Dedifferentiated amniotic fluid mesenchymal stem cell (primary cell): ENCODE data around the gene NDUFS2.
"Not testable (repeated sequence)": the region's sequence is repeated elsewhere in the genome, so short reads cannot be mapped to it uniquely, and the experiment has no call there.

Experiments
- DNase-seq: peaks from one replicate; pipeline ENCODE4 v3.0.0-alpha.2; 2016; ENCODE audit errors: extremely low spot score

NDUFS2 gene

DNA sequence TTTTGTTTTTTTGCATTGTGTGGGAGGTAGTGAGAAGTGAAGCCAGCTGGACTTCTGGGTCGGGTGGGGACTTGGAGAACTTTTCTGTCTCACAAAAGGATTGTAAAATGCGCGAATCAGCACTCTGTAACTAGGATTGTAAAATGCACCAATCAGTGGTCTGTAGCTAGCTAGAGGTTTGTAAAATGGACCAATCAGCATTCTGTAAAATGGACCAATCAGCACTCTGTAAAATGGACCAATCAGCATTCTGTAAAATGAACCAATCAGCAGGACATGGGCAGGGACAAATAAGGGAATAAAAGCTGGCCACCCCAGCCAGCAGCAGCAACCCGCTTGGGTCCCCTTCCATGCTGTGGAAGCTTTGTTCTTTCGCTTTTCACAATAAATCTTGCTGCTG, 47.9 kb downstream of the NDUFS2 start:
- DNase-seq = not testable (repeated sequence)

DNA sequence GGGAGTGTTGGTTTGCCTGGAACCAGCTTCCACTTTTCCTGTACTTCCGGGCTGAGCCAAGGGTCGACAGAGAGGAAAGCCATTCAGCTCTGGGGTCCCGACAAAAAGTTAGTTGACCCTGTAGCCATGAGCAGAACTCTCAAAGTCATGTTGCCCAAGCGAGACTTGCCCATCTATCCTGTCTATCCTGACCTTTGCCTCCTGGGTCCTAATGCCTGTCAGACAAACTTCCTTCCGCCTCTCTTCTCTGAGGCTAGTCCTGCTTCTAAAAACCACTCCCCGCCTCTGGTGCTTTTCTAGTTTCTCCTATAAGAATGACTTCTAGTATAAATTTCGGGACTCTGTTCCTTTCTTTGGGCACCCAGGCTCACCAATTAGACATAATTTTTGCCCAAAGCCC, 48.7 kb downstream of the NDUFS2 start:
- DNase-seq = no peak

DNA sequence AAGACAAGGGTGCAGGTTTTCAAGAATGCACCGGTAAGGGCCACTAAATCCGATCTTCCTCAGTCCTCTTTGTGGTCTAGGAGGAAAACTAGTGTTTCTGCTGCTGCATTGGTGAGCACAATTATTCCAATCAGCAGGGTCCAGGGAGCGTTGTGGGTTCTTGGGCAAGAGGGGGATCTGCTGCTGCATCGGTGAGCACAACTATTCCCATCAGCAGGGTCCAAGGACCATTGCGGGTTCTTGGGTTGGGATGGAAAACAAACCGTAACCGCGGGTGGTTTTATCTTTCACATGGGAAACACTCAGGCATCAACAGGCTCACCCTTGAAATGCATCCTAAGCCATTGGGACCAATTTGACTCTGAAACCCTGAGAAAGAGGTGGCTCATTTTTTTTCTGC, 49.4 kb downstream of the NDUFS2 start:
- DNase-seq = no peak

DNA sequence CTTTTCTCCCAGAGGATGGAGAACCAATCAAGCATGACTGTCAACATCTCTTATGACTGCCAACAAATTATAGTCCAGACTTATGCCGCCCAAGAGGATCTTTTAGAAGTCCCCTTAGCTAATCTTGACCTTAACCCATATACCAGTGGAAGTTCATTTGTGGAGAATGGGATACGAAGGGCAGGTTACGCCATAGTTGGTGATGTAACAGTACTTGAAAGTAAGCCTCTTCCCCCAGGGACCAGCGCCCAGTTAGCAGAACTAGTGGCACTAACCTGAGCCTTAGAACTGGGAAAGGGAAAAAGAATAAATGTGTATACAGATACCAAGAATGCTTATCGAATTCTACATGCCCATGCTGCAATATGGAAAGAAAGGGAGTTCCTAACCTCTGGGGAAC, 53.1 kb downstream of the NDUFS2 start:
- not testable (repeated sequence) for DNase-seq

DNA sequence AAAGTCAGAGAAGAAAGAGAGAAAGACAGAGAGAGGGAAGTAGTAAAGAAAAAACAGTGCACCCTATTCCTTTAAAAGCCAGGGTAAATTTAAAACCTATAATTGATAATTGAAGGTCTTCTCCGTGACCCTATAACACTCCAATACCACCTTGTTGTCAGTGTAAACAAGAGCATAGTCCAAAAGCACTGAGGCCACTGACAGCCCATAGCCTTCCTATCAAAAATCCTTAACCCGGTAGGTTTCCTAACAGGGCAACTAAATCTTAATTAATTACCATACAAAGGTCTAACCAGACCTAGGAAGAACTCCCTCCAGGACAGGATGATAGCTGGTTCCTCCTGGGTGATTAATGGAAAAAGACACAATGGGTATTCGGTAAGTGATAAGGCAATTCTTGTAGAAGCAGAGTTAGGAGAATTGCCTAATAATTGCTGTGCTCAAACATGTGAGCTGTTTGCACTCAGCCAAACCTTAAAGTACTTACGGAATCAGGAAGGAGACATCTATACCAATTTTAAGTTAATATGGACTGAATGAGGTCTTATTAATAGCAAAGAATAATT, 53.9 kb downstream of the NDUFS2 start:
- DNase-seq = not testable (repeated sequence)

DNA sequence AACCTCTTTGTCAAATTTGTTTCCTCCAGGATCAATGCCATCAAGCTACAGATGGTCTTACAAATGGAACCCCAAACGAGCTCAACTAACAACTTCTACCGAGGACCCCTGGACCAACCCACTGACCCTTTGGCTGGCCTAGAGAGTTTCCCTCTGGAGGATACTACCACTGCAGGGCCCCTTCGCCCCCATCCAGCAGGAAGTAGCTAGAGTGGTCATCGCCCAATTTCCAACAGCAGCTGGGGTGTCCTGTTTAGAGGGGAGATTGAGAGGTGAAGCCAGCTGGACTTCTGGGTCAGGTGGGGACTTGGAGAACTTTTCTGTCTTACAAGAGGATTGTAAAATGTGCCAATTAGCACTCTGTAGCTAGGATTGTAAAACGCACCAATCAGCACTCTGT, 54.9 kb downstream of the NDUFS2 start:
- not testable (repeated sequence) for DNase-seq

DNA sequence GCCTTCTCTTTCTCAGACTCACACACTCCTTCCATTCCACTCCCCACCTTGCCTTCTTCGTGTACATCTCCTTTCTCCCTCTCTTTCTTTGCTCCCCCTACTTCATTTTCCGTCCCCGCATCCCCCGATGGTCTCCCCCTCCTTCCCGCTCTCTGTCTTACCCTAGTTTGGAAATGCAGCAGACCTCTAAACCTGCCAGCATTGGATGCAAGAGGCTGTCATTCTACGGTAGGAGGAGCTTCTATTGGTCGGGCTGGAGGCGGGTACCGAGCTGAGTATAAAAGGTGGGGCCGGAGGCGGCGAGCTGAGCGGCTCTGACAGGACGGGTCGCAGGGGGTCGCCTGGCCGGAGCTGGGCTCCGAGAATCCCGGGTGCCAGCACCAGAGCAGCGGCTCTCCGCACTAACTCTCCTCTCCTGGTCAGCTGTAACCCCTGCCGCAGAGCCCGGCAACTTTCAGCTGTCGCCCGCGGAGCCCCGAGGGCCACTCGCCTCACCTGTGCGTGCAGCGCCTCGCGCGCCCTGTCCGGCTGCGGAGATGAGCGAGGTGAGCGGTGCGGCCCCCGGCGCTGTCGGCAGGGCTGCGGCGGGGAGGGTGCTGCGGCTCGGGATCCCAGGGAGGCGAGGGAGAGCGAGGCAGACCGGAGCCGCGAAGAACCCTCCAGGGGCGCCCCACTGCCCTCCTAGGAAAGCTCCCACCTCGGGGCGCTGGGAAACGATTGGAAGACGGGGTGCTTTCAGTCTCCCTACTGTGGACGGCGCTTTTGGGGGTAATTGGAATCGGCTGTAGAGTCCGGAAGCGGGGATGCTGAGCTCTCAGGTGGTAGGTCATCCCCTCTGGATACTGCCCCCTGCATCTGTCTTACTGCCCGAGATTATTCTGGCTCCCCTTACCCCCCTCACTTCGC, 56.5 kb downstream of the NDUFS2 start, which contains the start of gene PCP4L1:
TSS of gene PCP4L1 (plus strand) at position 307 of the 906 bp plus-strand sequence. CDS start at position 537, 230 bp downstream.
- DNase-seq = no peak

DNA sequence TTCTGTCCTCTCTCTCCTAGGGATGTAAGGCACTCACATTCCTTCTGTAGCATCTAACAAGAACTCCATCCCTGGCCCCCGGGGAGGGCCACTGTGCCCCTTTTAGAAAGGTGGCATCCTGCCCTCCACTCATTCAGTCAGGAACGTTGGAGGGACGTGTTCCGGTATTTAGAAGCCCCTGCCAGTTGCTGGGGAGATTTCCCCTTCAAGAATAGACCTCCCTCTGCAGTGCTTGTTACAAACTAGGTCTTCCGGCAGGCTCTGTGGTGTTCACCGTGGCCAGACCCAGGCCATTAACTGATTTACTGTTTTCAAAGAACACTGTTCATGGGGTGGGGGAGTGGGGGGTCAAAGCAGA, 57.2 kb downstream of the NDUFS2 start:
- no peak for DNase-seq

DNA sequence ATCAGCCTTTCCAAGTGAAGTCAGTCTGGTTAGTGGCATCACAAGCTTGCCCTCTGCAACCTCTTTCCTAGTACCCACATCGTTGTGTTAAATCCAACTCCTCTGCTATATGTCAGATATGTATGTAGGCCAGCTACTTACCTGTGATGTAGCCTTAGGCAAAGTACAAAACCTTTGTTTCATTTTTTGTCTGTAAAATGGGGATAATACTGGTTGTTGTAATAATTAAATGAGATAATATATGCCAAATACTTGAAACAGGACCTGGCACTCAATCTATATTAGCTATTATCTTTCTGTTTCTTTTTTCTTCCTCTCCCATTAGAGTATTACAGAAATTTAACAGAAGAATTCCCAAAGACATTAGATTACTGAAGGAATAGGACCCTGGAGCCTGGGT, 57.6 kb downstream of the NDUFS2 start:
- no peak for DNase-seq

DNA sequence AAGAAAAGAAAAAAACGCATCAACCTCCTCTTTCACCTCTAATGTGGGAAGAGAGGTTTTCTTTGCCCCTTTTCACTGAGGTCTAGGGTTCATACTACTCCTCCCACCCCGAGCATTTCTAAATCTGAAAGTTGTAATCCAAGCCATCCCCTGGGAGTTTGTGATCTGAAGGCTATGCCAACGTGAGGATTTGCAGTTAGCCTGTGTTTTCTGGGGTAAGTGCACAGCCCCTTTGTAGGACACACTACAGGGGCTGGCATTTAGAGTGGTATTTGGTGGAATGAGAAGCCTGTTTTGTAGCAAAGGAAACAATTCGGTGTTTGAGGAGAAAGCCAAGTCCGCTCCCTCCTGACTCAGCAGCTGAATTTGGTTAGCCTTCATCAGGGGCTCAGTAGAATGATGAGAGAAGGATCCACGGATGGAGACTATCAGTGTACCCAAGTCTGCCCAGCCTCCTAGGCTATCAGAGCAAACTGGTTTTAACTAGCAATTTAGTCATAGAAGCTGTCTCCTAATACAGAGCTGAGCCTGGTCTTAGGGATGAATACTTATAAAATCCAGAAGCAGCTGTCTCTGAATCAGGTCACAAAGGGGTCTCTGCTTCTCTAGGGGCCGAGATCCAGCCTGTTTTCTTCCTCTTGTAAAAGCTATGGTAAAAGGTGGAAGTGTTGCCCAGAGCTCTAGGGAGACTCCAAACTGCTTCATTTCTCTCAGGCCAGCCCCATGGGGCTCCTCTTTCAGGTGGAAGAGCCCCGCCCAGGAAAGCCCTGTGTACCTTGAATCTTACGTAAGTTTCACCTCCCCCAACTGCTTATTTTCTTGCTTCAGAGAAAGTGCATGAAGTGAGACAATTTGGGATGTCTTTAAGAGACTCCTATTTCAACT, 58.5 kb downstream of the NDUFS2 start:
- no peak for DNase-seq

DNA sequence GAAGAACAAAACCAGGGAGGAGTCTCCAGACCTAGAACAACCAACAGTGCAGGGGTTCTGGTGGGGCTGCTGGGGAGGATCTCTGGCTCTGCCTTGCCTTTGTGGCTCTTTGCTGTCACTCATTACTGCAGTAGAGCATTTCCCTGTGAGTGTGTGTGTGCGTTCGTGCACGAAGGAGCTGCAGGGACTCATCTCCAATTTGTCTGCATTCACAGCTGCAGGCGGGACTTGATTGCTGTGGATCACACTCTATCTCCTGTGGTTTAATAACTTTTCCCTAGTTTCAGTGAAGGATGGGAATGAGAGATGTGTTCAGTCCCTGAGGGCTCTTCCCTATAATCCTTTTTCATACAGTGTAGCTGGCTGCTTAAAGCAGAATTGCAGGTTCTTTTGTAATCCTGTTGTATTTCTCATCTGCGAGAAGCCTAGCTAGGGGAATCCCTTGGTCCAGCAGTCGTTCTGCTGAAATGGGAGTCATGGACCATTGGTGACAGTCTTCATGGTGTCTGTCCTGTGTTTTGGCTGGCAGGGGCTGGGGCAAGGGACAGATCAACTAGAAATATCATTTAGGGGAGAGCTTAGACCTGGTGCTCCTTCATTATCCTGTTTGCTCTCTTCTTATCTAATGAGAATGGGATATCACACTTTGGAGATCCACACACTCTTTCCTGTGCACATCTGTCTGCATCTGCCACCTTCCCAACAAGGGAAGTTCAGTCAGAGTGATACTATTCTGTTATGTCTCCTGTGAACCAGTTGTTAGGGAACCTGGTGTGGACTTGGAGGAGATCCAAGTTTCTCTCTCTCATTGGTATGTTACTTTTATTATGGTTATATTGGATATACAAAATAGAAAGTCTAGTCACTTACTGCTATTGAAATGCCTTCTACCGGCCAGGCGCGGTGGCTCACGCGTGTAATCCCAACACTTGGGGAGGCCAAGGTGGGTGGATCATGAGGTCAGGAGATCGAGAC, 59.4 kb downstream of the NDUFS2 start:
- DNase-seq = no peak
